ENCODE measurements around the gene PPP4R1. TPM values are rescaled to one million over a fixed set of nuclear protein-coding genes. Genes with fewer than 3 reads are reported as not detected.

The PPP4R1 gene
- total RNA-seq, 1 experiment from 2014 or later: 106 TPM

GRCh38 chr18:9619056-9619455 is 4.7 kb upstream of the PPP4R1 start:
- Histone ChIP-seq H3K27ac (ENCODE audit: insufficient read length, low read depth, low read length) (no peak overlapping the region), H2BK12ac (ENCODE audit: insufficient read length, low read depth, low read length) (no peak overlapping the region), H3T11ph (ENCODE audit: low read length) (no peak overlapping the region), H2BK120ac (ENCODE audit: low read depth, low read length, poor library complexity, severe bottlenecking) (no peak overlapping the region), H3K23me2 (ENCODE audit: insufficient read length, low read depth, low read length, poor library complexity, severe bottlenecking) (no peaks in the 10 kb centered on the region), H4K91ac (ENCODE audit: insufficient read length, low read depth, low read length) (no peak overlapping the region), H3K79me1 (ENCODE audit: insufficient read depth, low read depth, low read length, poor library complexity, severe bottlenecking) (no peaks in the 10 kb centered on the region), H2BK5ac (ENCODE audit: insufficient read length, low read length) (no peak overlapping the region), H4K20me1 (ENCODE audit: control insufficient read depth, insufficient read depth, insufficient read length) (no peaks in the 10 kb centered on the region), H2AK5ac (ENCODE audit: insufficient read length, low read length) (no peak overlapping the region), H3K56ac (ENCODE audit: insufficient read length, low read depth, low read length) (no peak overlapping the region), H3K18ac (ENCODE audit: insufficient read length, low read depth, low read length) (no peak overlapping the region), H4K5ac (ENCODE audit: insufficient read length, low read depth, low read length) (no peak overlapping the region), H2BK20ac (ENCODE audit: low read depth, low read length, poor library complexity, severe bottlenecking) (no peak overlapping the region), H3K23ac (ENCODE audit: insufficient read length, low read depth, low read length) (no peak overlapping the region), H3K79me2 (ENCODE audit: insufficient read depth, low read length) (no peaks in the 10 kb centered on the region), H3K4me1 (ENCODE audit: insufficient read depth, low read length) (0 out of 2 replicates have a peak, but pooled peaks cover 2% of the 10 kb centered on the region), H3K14ac (ENCODE audit: insufficient read depth, low read length) (no peak overlapping the region), H3K27me3 (ENCODE audit: insufficient read depth, low read length) (no peaks in the 10 kb centered on the region), H2AFZ (ENCODE audit: low read length) (no peak overlapping the region), H2BK15ac (ENCODE audit: low read depth, low read length) (no peak overlapping the region), H3K9ac (ENCODE audit: extremely low read depth, insufficient read length, low read length) (no peak overlapping the region), H3K4me2 (ENCODE audit: insufficient read depth, insufficient read length, low read length) (no peak overlapping the region), H3K9me3 (ENCODE audit: control insufficient read depth, low read depth, low read length) (no peaks in the 10 kb centered on the region), H4K8ac (replicated peaks; ENCODE audit: insufficient read length, low read depth, low read length) (no peak overlapping the region), H3K4ac (ENCODE audit: low read depth, low read length) (no peak overlapping the region)
- TF ChIP-seq CTCF (conservative IDR thresholded peaks at IDR 0.05): no peak
- WGBS (ENCODE audit: extremely low coverage, insufficient read length, low lambda C conversion rate): no CpG with 5 or more reads among the region's 3 CpGs
- Mint-ChIP-seq H3K4me1 (peaks cover 21 to 23% of the 10 kb centered on the region in 2 experiments), H3K4me3 (no peak overlapping the region), H3K27me3 (ENCODE audit: low read depth) (no peaks in the 10 kb centered on the region), H3K9me3 (no peaks in the 10 kb centered on the region; a peak in 1 of 5 replicates), H3K36me3 (ENCODE audit: insufficient read depth in 1 of 3, low read depth in 3 of 3) (no peaks in the 10 kb centered on the region; a peak in 1 of 7 replicates), H3K27ac (no peak overlapping the region; a peak in 1 of 7 replicates)
- DNase-seq: no peak

Measured in H9 (cell line).